Pons (tissue), 1 donor: ENCODE data around the gene SLC35G3.
"Not testable (repeated sequence)": the region's sequence is repeated elsewhere in the genome, so short reads cannot be mapped to it uniquely, and the experiment has no call there.

ENCODE experiments used
- DNase-seq: peaks from one replicate; pipeline ENCODE4 v3.0.0-alpha.2; 2016; ENCODE audit warnings: low spot score

SLC35G3 gene

GRCh38 chr17:35210741-35211140 is 16.5 kb upstream of the SLC35G3 start:
- no peak for DNase-seq

- not testable (repeated sequence) for DNase-seq
These were observed 8.4 kb upstream of the SLC35G3 start for GRCh38 chr17:35202582-35202981.

GRCh38 chr17:35195062-35195461 is 869 bp upstream of the SLC35G3 start:
- DNase-seq, result not testable (repeated sequence)

GRCh38 chr17:35192708-35193107 is 1.5 kb downstream of the SLC35G3 start:
- DNase-seq, result no peak

- no peak for DNase-seq
These were observed 3.0 kb downstream of the SLC35G3 start for GRCh38 chr17:35191001-35191695.

DNA sequence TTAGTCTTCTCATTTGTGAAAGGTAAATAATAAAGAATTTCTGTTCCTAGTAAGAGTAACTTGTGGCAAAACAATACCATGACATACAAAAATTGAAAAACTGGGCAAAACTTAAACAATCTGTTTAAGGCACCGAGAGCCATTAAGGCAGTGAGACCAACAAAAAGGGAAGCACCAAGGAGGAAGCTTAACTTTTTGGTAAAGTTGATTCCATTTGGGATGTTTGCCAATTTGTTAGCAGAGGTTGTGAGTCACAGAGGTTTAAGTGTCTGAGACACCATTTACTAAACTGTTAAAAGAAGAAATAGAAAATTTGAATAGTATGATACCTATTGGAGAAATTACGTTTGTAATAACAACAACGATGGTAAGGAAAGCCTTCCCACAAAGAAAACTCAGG is 4.9 kb downstream of the SLC35G3 start:
- peak; percentile 59 for DNase-seq

DNA sequence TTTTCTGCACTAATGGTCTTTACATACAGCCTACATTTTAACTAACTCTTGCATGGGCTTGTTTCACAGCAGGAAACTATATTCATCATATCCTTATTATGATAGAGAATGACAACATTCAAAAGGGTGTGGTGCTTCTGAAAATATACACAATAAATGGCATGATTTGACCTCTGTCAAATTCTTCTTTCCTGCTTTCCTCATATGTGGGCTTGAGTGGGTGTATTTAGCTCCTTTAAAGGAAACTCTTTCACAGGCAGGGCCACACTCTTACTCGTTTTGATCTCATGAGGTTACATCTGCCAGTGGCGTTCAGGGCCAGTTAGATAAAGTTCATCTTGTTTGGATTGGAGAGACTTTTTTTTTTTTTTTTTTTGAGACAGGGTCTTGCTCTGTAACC is 6.1 kb downstream of the SLC35G3 start:
- no peak for DNase-seq

GRCh38 chr17:35187481-35187880 is 6.7 kb downstream of the SLC35G3 start:
- DNase-seq, result no peak

DNA sequence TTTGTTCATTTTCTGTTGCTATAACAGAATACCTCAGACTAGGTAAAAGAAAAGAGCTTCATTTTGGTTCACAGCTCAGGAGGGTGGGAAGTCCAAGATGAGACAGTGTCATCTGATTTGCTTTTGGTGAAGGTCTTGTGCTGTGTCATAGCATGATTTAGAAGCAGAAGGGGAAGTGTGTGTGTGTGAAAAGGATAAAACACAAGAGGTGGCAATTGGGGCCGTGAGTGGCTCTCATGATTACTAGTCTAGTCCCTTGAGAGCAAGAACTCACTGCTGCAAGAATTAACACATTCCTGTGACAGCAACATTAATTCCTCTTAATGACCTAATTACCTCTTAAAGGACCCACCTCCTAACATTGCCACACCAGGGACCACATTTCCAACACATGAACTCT is 8.3 kb downstream of the SLC35G3 start:
- DNase-seq, result no peak

- DNase-seq, result no peak
These were observed 9.9 kb downstream of the SLC35G3 start for GRCh38 chr17:35184274-35184673.

- no peak for DNase-seq
These were observed 10.9 kb downstream of the SLC35G3 start for GRCh38 chr17:35183332-35183731.

GRCh38 chr17:35179379-35179778 is 14.8 kb downstream of the SLC35G3 start:
- DNase-seq, result not testable (repeated sequence)

GRCh38 chr17:35176897-35177296 is 17.3 kb downstream of the SLC35G3 start:
- no peak for DNase-seq

GRCh38 chr17:35175638-35176415 is 18.4 kb downstream of the SLC35G3 start:
- DNase-seq, result no peak

DNA sequence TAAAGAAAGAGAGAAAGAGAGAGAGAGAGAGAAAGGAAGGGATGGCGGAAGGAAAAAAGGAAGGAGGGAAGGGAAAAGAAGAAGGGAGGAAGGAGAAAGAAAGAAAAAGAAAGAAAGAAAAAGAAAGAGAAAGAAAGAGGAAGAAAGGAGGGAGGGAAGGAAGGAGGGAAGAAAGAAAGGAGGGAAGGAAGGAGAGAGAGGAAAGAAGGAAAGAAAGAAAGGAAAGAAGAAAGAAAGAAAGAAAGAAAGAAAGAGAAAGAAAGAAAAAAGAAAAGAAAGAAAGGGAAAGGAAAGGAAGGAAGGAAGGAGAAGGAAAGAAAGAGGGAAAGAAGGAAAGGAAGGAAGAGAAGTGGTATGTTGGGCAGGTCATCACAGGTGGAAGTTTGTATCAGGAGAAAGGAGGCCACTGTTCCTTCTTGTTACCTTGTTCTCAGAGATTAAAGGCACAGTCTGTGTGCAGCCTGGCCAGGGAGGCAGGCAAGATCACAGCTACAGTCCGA is 19.3 kb downstream of the SLC35G3 start:
- no peak for DNase-seq

- not testable (repeated sequence) for DNase-seq
These were observed 21.9 kb downstream of the SLC35G3 start for GRCh38 chr17:35172321-35172720.

DNA sequence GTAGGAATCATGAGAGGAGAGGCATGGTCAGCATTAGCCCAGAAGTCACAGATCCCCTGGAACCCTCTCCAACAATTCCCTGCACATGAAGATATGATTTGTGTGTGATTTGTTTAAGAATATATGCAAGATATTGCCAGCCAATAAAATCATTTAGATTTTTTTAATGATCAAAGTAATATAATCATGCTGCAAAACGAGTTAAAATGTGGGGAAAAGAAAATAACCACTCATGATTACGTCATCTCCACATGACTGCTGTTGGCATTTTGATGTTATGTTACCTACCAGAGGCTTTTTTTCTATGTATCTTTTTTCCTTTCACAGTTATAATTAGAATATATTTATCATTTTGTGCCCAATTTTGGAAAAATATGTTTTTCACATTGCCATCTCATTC is 22.4 kb downstream of the SLC35G3 start:
- no peak for DNase-seq

- DNase-seq, result no peak
These were observed 23.0 kb downstream of the SLC35G3 start for GRCh38 chr17:35170968-35171771.

DNA sequence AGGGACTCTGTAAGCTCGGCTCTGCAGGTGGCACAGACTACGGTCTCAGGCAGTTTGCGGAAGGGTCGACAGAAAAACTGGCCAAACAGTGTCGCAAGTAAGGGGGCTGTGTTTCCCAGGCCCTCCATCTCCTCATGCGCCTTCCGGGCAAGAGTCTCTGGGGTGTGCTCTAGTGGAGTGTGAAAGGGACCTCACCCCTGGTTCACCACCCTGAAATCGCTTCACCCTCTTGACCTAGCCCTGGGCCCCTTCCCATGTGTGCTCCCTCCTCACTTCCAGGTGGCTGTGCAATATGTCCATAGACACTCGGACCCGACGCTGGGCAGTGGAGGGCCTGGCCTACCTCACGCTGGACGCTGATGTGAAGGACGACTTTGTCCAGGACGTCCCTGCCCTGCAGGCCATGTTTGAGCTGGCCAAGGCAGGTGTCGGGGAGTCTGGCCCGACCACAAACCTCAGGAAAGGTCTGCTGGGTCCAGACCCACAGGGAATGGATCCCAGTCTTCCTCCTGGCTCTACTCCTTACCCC is 24.3 kb downstream of the SLC35G3 start:
- no peak for DNase-seq

GRCh38 chr17:35167666-35168065 is 26.5 kb downstream of the SLC35G3 start:
- DNase-seq, result no peak

DNA sequence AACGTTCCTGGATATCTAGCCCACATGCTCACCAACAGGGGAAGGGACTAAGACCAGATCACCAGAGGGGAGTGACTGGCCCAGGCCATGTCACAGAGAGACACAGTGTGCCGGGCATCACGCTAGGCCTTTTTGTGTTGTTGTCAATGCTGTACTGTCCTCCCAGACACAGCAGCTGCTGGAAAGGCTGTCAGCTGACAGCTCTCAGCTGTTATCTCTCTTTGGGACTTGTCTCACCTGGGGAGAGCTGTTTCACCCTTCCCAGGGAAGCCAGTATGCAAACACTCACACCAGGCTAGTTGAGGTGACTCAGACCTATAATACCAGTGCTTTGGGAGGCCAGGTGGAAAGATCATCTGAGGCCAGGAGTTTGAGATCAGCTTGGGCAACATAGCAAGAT is 27.1 kb downstream of the SLC35G3 start:
- peak; percentile 20 for DNase-seq

DNA sequence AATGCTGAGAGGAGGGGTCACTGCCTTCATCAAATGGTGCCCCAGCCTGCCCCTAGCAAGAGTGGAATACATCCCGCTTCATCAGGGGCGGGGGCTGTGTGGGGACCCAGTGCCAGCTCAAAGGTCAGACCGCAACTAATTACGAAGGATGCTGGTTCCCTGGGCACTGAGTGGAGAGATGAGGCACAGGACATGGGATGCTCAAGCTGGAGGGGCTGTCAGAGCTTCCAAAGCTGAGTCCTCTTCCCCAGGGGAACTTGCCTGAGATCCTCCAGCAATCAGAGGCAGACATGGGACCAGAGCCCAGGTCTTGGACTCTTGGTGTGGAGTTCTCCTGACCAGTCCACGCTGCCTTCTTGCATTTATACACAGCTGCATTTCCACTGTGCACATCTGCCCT is 27.7 kb downstream of the SLC35G3 start:
- no peak for DNase-seq
